ENCODE data around the gene MAP1LC3A. TPM values are rescaled to one million over a fixed set of nuclear protein-coding genes. Genes with fewer than 3 reads are reported as not detected.

Gene MAP1LC3A
- total and polyA plus RNA-seq, 2 donors (not counting 3 experiments of a cell fraction or from before 2014, with no cell fraction given), result 32.1 to 39.8 TPM

- H4K20me1 ChIP-seq (replicated peaks; ENCODE audit: control insufficient read depth, extremely low read depth, insufficient read depth, low read length), result no peaks in the 10 kb centered on the region
- peak overlapping the region; percentile 84 for H3K9ac ChIP-seq (replicated peaks; ENCODE audit: extremely low read depth, insufficient read depth, low read length)
- intact Hi-C loops (cut with micrococcal nuclease), result no loop called here
- no peak for TF ChIP-seq POLR2A (IDR thresholded peaks at IDR 0.05; ENCODE audit: low read depth, low read length)
- TF ChIP-seq CTCF (IDR thresholded peaks at IDR 0.05; ENCODE audit: extremely low read depth in 1 of 2, insufficient read depth in 1 of 2, low read depth in 1 of 2, low read length in 2 of 2), result no peak
- no peak for TF ChIP-seq MYC (IDR thresholded peaks at IDR 0.05; ENCODE audit: low read depth, low read length)
- TF ChIP-seq JUN (IDR thresholded peaks at IDR 0.05; ENCODE audit: borderline replicate concordance, insufficient read depth, insufficient read length, low read depth), result no peak
- TF ChIP-seq FOS (IDR thresholded peaks at IDR 0.05; ENCODE audit: borderline replicate concordance, insufficient read depth, low read length), result no peak
- H3K27me3 ChIP-seq (ENCODE audit: control insufficient read depth in 2 of 2, insufficient read depth in 2 of 2, low read length in 2 of 2), result no peaks in the 10 kb centered on the region
- no peak overlapping the region for H2AFZ ChIP-seq (ENCODE audit: low read depth, low read length)
- BruUV-seq (replicated peaks), result no TSS peak
- ChIA-PET POLR2A (interaction anchor here (2.5 kb wide), 1 partner anchor 11 kb away, joined by 7 read pairs; no protein-coding TSS in a partner anchor), CTCF (interaction anchor here (1.0 to 3.0 kb wide), 6 partner anchors 22 to 202 kb away, joined by 3 to 54 read pairs (median 4); no protein-coding TSS in a partner anchor)
- peak overlapping the region; percentile 10 for H3K27ac ChIP-seq (ENCODE audit: insufficient read depth, low read depth, low read length)
- peaks cover 35% of the 10 kb centered on the region for H3K79me2 ChIP-seq (ENCODE audit: control insufficient read depth, insufficient read depth, low read length)
- DNase-seq (ENCODE audit: low read depth, low spot score) (peak; percentile 54), FAIRE-seq (no peak)
- peak overlapping the region; percentile 48 for H3K4me2 ChIP-seq (ENCODE audit: insufficient read depth, low read length)
- dilution Hi-C loops (cut with MboI; ENCODE audit: extremely low pct_ligation_motif_present, low sequenced_read_pairs), result no loop called here
- peaks cover 16% of the 10 kb centered on the region for H3K4me1 ChIP-seq (ENCODE audit: control insufficient read depth, extremely low read depth, insufficient read depth, low read length)
- H3K9me3 ChIP-seq (replicated peaks; ENCODE audit: control insufficient read depth, insufficient read depth, low read length), result no peaks in the 10 kb centered on the region
- peak overlapping the region; percentile 20 to 92 (median 79) for H3K4me3 ChIP-seq (replicated peaks in 1 of 3; ENCODE audit: insufficient read depth in 1 of 3, low read depth in 1 of 3, low read length in 3 of 3)
- peaks cover 0 to 4% of the 10 kb centered on the region in 2 experiments for H3K36me3 ChIP-seq (ENCODE audit: control insufficient read depth in 2 of 2, extremely low read depth in 1 of 2, insufficient read depth in 2 of 2, low read length in 2 of 2)
- no peaks in the 10 kb centered on the region for H3K9me1 ChIP-seq (replicated peaks; ENCODE audit: control insufficient read depth, extremely low read depth, insufficient read depth, low read length)
These were observed 43.5 kb upstream of the MAP1LC3A start for GRCh38 chr20:34514897-34515483.

All from endothelial cell of umbilical vein (primary cell).